Keratinocyte (primary cell): ENCODE results near the gene CLCA4. TPM values are rescaled to one million over a fixed set of nuclear protein-coding genes. Genes with fewer than 3 reads are reported as not detected.

ENCODE experiments used
- DNase-seq: peaks from one replicate; pipeline ENCODE4 v3.0.0-alpha.2; 2011; ENCODE audit warnings: low read depth, missing footprints, low spot score
- FAIRE-seq: peaks from 2 replicates; lab custom pipeline; 2011; peaks lifted over from hg19 to GRCh38; lab: Jason Lieb, UNC
- H2AFZ ChIP-seq: 2 replicates; pipeline ENCODE4 v1.6.0; 2012; ENCODE audit warnings: low read length, control low read depth, inconsistent platforms; ENCODE audit not compliant: control insufficient read depth
- H3K27ac ChIP-seq: 2 replicates; pipeline ENCODE4 v1.5.1; 2011; ENCODE audit warnings: low read length; ENCODE audit not compliant: control insufficient read depth, insufficient read depth
- H3K27me3 ChIP-seq: 3 replicates; pipeline ENCODE4 v1.6.0; 2011; ENCODE audit warnings: low read length; ENCODE audit not compliant: control insufficient read depth, insufficient read depth; ENCODE audit errors: extremely low read depth
- H3K36me3 ChIP-seq, 2 experiments: 2 replicates in 1 of 2; 3 replicates in 1 of 2; pipeline ENCODE4 v1.5.1; 2011; ENCODE audit warnings: low read length in 2 of 2, mild to moderate bottlenecking in 1 of 2; ENCODE audit not compliant: control insufficient read depth in 2 of 2, insufficient read depth in 2 of 2; ENCODE audit errors: extremely low read depth in 1 of 2
- H3K4me1 ChIP-seq: 3 replicates; pipeline ENCODE4 v1.5.1; 2011; ENCODE audit warnings: low read length; ENCODE audit not compliant: control insufficient read depth, insufficient read depth; ENCODE audit errors: extremely low read depth
- H3K4me2 ChIP-seq: 3 replicates; pipeline ENCODE4 v1.6.0; 2011; ENCODE audit warnings: low read depth, low read length; ENCODE audit not compliant: control insufficient read depth, insufficient read depth; ENCODE audit errors: extremely low read depth
- H3K4me3 ChIP-seq, 3 experiments: fragments of 200-600 bp in 1 of 3; sonication (generic) in 1 of 3; 2 replicates in 2 of 3; 3 replicates in 1 of 3; pipeline ENCODE4 v1.5.1; 2011 to 2016; ENCODE audit warnings: low read length in 3 of 3, mild to moderate bottlenecking in 3 of 3, control low read depth in 2 of 3, inconsistent platforms in 1 of 3, low read depth in 1 of 3, mixed read lengths in 1 of 3, mixed run types in 1 of 3, moderate library complexity in 1 of 3; ENCODE audit not compliant: control insufficient read depth in 2 of 3, insufficient read depth in 2 of 3; ENCODE audit errors: extremely low read depth in 1 of 3
- H3K79me2 ChIP-seq: 2 replicates; pipeline ENCODE4 v1.6.0; 2012; ENCODE audit warnings: low read length; ENCODE audit not compliant: control insufficient read depth, insufficient read depth
- H3K9ac ChIP-seq: 3 replicates; pipeline ENCODE4 v1.6.0; 2011; ENCODE audit warnings: low read length; ENCODE audit not compliant: control insufficient read depth, insufficient read depth; ENCODE audit errors: extremely low read depth
- H3K9me1 ChIP-seq: 3 replicates; pipeline ENCODE4 v1.6.0; 2011; ENCODE audit warnings: low read length; ENCODE audit not compliant: control insufficient read depth, insufficient read depth; ENCODE audit errors: extremely low read depth
- H3K9me3 ChIP-seq: 2 replicates; pipeline ENCODE4 v1.5.1; 2012; ENCODE audit warnings: low read depth, low read length; ENCODE audit not compliant: control insufficient read depth
- H4K20me1 ChIP-seq: 3 replicates; pipeline ENCODE4 v1.6.0; 2011; ENCODE audit warnings: low read length; ENCODE audit not compliant: control insufficient read depth, insufficient read depth; ENCODE audit errors: extremely low read depth
- EZH2 ChIP-seq: IDR thresholded peaks from one replicate; pipeline ENCODE4 v1.6.1; 2012; ENCODE audit warnings: inconsistent platforms, mild to moderate bottlenecking, low read length, moderate library complexity
- dilution Hi-C: fragments of 300-500 bp; cut with MboI; formaldehyde crosslinking; loops from one replicate; pipeline ENCODE4 v1.7.0; 2020; ENCODE audit warnings: low sequenced_read_pairs; ENCODE audit not compliant: extremely low pct_ligation_motif_present
- polyA plus RNA-seq, 5 experiments: library from polyadenylated mRNA; depleted of rRNA in 3 of 5; stranded (reverse) in 3 of 5; stranded (forward) in 1 of 5; unstranded in 1 of 5; fragments of >200 nt; gene quantifications; 1 replicate in 1 of 5; 2 replicates in 3 of 5; 3 replicates in 1 of 5; pipeline versions ENCODE4 v1.2.1 to v1.2.3, GENCODE V29; 2011 to 2012; ENCODE audit warnings: missing spikeins in 2 of 5, low read depth in 1 of 5, low replicate concordance in 1 of 5
- TF ChIP-seq, protein P1 (sequence below), 3 experiments: IDR thresholded peaks in 1 of 3; conservative IDR thresholded peaks in 1 of 3; optimal IDR thresholded peaks in 1 of 3; 2 replicates in 2 of 3; 3 replicates in 1 of 3; pipeline versions ENCODE3 to v1.5.1; 2011; ENCODE audit warnings: low read length in 3 of 3, mild to moderate bottlenecking in 3 of 3, moderate library complexity in 2 of 3, control low read depth in 1 of 3, inconsistent platforms in 1 of 3; ENCODE audit not compliant: insufficient read depth in 2 of 3; ENCODE audit errors: extremely low read depth in 1 of 3

CLCA4 gene
- polyA plus RNA-seq, 1 donor (not counting 4 experiments of a cell fraction or from before 2014, with no cell fraction given): 1.5 TPM

DNA sequence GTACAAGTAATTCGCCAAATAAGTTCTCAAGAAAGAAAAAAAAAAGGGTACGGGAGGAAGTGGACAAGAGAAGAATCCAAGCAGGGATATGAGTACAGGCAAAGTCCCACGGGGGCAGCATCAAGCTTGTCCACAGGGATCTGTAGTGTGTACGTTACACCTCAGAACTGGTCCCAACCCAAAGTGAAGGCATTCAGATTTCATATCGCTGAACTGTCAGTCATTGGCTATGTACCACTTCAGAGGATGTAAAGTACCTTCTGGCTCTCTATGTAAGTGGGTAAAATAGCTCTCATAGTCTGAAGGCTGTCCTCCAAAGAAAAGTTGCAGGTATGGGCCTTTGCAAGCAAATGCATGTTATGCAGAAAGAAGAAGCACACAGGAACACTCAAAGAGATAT, 8.1 kb upstream of the CLCA4 start:
- Histone ChIP-seq H3K27ac (no peak overlapping the region), H3K4me2 (no peak overlapping the region), H3K36me3 (no peaks in the 10 kb centered on the region), H3K9me1 (no peaks in the 10 kb centered on the region), H2AFZ (no peak overlapping the region), H3K79me2 (no peaks in the 10 kb centered on the region), H4K20me1 (no peaks in the 10 kb centered on the region), H3K9ac (no peak overlapping the region), H3K4me3 (no peak overlapping the region), H3K27me3 (no peaks in the 10 kb centered on the region), H3K4me1 (peaks cover 19% of the 10 kb centered on the region), H3K9me3 (no peaks in the 10 kb centered on the region)
- FAIRE-seq (no peak), DNase-seq (no peak)
- TF ChIP-seq, protein P1, sequence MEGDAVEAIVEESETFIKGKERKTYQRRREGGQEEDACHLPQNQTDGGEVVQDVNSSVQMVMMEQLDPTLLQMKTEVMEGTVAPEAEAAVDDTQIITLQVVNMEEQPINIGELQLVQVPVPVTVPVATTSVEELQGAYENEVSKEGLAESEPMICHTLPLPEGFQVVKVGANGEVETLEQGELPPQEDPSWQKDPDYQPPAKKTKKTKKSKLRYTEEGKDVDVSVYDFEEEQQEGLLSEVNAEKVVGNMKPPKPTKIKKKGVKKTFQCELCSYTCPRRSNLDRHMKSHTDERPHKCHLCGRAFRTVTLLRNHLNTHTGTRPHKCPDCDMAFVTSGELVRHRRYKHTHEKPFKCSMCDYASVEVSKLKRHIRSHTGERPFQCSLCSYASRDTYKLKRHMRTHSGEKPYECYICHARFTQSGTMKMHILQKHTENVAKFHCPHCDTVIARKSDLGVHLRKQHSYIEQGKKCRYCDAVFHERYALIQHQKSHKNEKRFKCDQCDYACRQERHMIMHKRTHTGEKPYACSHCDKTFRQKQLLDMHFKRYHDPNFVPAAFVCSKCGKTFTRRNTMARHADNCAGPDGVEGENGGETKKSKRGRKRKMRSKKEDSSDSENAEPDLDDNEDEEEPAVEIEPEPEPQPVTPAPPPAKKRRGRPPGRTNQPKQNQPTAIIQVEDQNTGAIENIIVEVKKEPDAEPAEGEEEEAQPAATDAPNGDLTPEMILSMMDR (optimal IDR thresholded peaks at IDR 0.05 in 1 of 3, IDR thresholded peaks at IDR 0.05 in 1 of 3, conservative IDR thresholded peaks at IDR 0.05 in 1 of 3; ENCODE audit: extremely low read depth in 1 of 3, insufficient read depth in 2 of 3, low read length in 3 of 3): no peak
- TF ChIP-seq EZH2: no peak
- dilution Hi-C loops: no loop called here

DNA sequence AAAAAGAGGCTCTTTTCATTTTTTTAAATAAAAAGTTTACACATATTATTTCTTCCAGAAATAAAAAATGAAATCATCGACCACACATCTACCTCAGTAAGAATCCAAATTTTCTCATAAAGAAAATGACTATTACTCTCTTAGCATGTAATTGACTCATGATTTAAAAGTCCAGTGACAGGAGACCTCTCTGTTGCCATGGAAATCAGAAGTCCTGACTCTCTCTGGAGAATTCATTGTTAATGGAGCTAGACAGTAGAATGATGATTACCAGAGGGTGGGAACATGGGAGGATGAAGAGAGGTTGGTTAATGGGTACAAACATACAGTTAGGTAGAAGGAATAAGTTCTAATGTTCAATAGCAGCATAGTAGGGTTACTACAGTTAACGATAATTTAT, 5.0 kb upstream of the CLCA4 start:
- FAIRE-seq (no peak), DNase-seq (no peak)
- dilution Hi-C loops: no loop called here
- Histone ChIP-seq H4K20me1 (no peaks in the 10 kb centered on the region), H3K27me3 (no peaks in the 10 kb centered on the region), H3K9me1 (no peaks in the 10 kb centered on the region), H2AFZ (no peak overlapping the region), H3K27ac (no peak overlapping the region), H3K4me2 (no peak overlapping the region), H3K4me3 (no peak overlapping the region), H3K4me1 (peaks cover 24% of the 10 kb centered on the region), H3K36me3 (no peaks in the 10 kb centered on the region), H3K9me3 (no peaks in the 10 kb centered on the region), H3K9ac (no peak overlapping the region), H3K79me2 (no peaks in the 10 kb centered on the region)
- TF ChIP-seq, protein P1 (optimal IDR thresholded peaks at IDR 0.05 in 1 of 3, IDR thresholded peaks at IDR 0.05 in 1 of 3, conservative IDR thresholded peaks at IDR 0.05 in 1 of 3; ENCODE audit: extremely low read depth in 1 of 3, insufficient read depth in 2 of 3, low read length in 3 of 3): no peak
- TF ChIP-seq EZH2: no peak
